ENCODE measurements around the gene CRYBA2. TPM values are rescaled to one million over a fixed set of nuclear protein-coding genes. Genes with fewer than 3 reads are reported as not detected.

CRYBA2 gene
- total RNA-seq, 1 donor: not detected

DNA sequence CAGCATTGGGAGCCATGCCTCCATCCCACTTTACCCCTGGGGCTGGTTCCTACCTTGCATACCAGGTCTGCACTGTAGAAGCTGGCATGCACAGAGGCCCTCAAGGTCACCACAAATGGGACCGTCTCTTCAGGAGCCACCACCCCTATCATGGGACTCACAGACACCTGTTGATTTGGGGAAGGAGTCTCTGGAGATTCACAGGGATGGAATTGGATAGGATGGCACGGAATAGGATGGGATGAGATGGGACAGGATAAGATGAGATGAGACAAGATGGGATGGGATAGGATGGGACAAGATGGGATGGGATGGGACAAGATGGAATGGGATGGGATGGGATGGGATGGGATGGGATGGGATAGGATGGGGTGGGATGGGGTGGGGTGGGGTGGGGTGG is 16.1 kb upstream of the CRYBA2 start:
- TF ChIP-seq, protein P1, sequence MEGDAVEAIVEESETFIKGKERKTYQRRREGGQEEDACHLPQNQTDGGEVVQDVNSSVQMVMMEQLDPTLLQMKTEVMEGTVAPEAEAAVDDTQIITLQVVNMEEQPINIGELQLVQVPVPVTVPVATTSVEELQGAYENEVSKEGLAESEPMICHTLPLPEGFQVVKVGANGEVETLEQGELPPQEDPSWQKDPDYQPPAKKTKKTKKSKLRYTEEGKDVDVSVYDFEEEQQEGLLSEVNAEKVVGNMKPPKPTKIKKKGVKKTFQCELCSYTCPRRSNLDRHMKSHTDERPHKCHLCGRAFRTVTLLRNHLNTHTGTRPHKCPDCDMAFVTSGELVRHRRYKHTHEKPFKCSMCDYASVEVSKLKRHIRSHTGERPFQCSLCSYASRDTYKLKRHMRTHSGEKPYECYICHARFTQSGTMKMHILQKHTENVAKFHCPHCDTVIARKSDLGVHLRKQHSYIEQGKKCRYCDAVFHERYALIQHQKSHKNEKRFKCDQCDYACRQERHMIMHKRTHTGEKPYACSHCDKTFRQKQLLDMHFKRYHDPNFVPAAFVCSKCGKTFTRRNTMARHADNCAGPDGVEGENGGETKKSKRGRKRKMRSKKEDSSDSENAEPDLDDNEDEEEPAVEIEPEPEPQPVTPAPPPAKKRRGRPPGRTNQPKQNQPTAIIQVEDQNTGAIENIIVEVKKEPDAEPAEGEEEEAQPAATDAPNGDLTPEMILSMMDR (IDR thresholded peaks at IDR 0.05; ENCODE audit: insufficient read depth, low read length): no peak
- no peak overlapping the region for H3K4me3 ChIP-seq (ENCODE audit: low read depth, low read length)
- DNase-seq (ENCODE audit: low read depth): no peak

GRCh38 chr2:219003979-219004378 is 10.8 kb upstream of the CRYBA2 start:
- H3K4me3 ChIP-seq (ENCODE audit: low read depth, low read length): no peak overlapping the region
- TF ChIP-seq, protein P1 (IDR thresholded peaks at IDR 0.05; ENCODE audit: insufficient read depth, low read length): no peak
- no peak for DNase-seq (ENCODE audit: low read depth)

GRCh38 chr2:219003267-219003634 is 10.0 kb upstream of the CRYBA2 start:
- no peak for DNase-seq (ENCODE audit: low read depth)
- no peak overlapping the region for H3K4me3 ChIP-seq (ENCODE audit: low read depth, low read length)
- TF ChIP-seq, protein P1 (IDR thresholded peaks at IDR 0.05; ENCODE audit: insufficient read depth, low read length): no peak

DNA sequence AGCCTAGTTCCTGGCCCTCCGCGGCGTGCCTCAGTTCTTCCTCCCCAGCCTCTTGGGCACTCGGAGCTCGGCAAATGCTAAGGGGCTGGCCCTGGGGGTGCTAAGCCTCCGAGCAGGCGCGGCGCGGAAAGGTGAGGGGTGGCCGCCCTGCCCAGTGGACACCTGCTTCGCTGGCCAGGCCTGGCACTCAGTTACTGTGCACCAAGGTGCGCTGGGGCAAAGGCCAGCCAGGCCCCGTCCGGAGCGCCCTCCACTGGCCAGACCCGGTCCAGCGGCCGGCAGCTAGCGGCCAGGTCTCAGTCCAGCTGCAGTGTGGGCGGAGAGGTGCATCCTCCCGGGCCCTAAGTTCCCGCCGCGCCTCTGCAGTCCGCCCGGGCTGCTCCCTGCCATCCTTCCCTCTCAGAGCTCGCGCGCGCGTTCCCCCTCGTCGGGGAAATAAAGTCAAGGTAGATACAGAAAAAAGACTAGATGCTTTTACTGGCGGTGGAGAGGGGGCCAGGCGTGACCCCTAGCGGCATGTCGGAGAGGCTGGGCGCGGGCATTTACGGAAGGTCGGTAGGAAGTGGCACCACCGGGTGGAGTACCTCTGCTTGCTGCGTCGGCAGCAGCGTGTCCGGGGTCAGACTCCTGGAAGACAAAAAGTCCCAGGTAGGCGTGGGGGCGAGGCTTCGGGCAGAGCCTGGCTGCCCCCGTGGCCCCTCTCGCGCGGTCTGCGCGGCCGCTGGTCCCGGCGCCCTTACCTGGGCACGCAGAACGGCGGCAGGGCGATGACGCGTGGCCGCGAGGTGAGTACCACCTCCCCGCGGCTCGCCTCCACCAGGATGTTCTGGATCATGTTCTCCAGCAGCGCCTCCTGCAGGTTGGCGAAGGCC is 9.4 kb upstream of the CRYBA2 start:
- H3K4me3 ChIP-seq (ENCODE audit: low read depth, low read length): no peak overlapping the region
- no peak for DNase-seq (ENCODE audit: low read depth)
- TF ChIP-seq, protein P1 (IDR thresholded peaks at IDR 0.05; ENCODE audit: insufficient read depth, low read length): peak; percentile 37

DNA sequence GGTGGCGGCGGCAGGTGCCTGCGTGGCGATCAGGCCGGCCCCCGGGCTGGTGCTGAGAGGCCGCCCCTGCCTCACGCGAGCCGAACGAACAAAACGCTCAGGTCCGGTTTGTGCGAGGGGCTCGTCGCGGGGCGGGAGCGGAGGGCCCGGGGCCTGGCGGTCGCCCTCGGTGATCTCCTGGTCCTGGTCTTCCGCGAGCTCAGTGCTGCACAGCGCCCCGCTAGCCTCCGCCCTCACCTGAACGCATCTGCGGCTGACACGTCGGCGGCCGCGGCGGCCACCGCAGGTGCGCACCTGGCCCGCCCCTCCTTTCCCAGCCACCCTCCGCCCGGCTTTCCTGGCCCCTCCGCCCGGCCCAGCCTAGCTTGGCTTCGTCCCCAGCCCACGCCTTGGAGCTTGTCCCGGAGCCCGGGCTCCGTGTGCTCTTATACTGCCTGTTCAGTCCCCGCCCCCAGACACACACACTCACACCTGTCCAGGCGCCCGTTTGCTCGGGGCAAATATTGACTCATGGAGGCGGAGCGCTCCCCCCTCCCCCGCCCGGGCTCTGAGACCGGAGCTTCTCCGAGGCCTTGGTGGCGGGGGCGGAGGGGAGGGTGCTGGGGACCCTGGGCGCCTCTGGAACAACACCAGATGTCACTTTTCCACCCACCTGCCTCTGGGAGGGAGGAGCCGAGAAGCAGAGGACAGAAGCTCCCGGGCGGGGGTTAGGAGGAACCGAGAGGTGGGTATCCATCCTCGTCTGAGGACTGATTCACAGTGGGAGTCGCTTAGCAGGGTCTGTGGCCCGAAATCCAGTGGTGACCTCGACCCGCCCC is 8.6 kb upstream of the CRYBA2 start:
- H3K4me3 ChIP-seq (ENCODE audit: low read depth, low read length): no peak overlapping the region
- TF ChIP-seq, protein P1 (IDR thresholded peaks at IDR 0.05; ENCODE audit: insufficient read depth, low read length): no peak
- DNase-seq (ENCODE audit: low read depth): no peak

- no peak for DNase-seq (ENCODE audit: low read depth)
- H3K4me3 ChIP-seq (ENCODE audit: low read depth, low read length): no peak overlapping the region
- TF ChIP-seq, protein P1 (IDR thresholded peaks at IDR 0.05; ENCODE audit: insufficient read depth, low read length): no peak
These were observed 7.9 kb upstream of the CRYBA2 start for GRCh38 chr2:219001100-219001576.
